ENCODE measurements around the gene SLC25A25.

The SLC25A25 gene

GRCh38 chr9:128096616-128097536 is 28.8 kb downstream of the SLC25A25 start:
- no peak for DNase-seq (ENCODE audit: low spot score)

GRCh38 chr9:128097543-128098296 is 29.7 kb downstream of the SLC25A25 start:
- no peak for DNase-seq (ENCODE audit: low spot score)

- DNase-seq (ENCODE audit: low spot score): peak; percentile 87
These were observed 30.5 kb downstream of the SLC25A25 start for GRCh38 chr9:128098297-128099230.

DNA sequence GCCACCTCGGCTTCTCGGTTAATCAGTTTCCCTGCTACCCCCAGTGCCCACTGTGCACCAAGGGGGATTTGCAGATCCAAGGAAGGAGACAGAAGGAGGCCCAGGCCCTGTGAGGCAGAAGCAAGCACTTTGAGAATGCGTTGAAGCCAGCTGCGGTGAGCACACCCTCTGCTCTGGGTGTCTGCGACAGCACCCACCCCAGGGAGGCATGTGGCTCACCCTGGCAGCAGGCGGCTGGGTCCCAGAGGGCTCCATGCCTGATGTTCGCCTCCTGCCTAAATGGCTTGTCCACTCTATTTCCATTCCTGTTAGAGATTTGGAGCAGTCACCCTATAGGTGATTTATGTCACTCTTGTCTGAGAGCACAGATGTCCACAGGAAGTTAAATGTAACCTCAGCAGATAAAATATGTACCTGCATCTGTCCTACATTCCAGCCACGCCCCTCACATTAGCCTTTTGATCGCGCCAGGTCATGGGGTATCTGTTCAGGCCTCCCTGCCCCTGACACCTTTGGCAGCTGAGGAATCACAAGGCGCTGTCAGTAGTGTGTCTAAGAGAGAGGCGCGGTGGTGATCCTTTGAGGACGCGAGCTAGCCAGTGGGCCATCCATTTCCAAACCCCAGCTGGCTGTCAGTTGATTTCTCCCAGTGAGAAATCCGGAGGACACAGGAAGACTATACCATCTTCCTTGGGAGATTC is 31.3 kb downstream of the SLC25A25 start:
- DNase-seq (ENCODE audit: low spot score): peak; percentile 51

- DNase-seq (ENCODE audit: low spot score): no peak
These were observed 32.0 kb downstream of the SLC25A25 start for GRCh38 chr9:128099932-128100491.

- no peak for DNase-seq (ENCODE audit: low spot score)
These were observed 32.5 kb downstream of the SLC25A25 start for GRCh38 chr9:128100581-128100980.

DNA sequence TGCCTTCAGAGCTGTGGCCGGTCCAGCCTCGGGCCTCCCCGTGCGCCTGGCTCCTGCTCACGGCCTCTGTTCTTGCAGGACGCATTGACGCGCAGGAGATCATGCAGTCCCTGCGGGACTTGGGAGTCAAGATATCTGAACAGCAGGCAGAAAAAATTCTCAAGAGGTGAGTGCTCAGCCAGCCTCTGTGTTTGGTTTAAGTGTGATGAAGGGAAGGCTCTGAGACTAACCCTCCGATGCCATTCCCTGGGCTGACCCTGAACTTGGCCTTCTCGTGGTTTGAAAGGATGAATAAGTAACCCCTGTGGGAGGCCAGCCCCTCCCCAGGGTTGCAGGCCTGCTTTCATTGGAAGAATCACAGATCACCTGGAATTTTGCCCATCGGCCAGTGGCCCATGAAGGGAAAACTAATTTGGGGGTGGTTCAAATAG is 33.2 kb downstream of the SLC25A25 start:
- no peak for DNase-seq (ENCODE audit: low spot score)

DNA sequence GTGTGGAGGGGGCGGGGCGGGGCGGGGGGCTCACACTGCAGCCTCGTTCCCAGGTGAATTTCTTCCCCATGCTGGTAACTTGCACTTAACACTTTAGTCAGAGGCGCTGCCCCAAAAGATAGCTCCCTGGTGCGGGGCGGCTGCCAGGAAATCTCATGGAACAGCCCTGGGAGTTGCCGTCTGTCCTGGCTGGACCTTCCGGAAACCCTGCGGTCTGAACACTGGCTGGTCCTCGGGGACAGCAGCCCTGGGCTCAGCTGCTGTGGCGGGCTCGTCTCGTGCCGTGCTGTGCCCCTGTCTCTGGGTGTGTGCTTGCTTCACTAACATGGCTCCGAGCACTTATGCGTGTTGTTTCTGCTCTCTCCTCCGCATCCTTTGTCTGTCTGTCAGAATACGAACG is 33.7 kb downstream of the SLC25A25 start:
- DNase-seq (ENCODE audit: low spot score): peak; percentile 42

- no peak for DNase-seq (ENCODE audit: low spot score)
These were observed 34.2 kb downstream of the SLC25A25 start for GRCh38 chr9:128102196-128102595.

DNA sequence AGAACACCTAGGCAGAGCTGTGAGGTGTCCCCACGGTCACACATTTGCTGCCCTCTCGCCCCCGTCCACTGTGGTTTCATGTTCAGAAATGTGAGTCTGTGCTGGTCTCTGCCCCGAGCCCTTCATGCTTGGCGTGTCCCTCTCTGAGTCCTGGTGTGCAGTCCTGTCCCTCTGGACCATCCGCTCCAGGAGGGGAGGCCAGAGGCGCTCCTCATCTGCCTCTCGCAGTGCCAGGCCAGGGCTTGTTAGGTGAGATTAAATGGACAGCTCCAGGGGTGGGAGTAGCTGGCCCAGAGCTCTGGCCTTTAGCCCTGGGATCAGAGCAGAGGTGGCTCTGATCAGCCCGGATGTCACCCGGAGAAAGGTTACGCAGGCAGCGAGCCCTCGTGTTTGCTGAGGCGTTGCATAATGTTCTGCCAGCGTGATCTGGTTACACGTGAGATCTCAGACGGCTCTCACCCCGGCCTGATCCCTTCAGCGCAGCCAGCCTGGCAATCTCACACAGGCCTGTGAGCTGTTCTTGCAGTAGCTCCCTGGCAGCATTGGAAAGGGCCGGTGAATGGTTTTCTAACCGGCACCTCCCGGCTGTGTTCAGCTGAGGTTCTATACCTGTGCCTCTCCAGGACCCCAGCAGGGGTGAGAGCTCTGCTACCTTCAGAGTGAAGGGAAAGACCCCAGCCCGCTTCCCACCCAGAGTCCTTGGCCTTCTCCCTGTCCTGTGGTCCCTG is 35.0 kb downstream of the SLC25A25 start:
- DNase-seq (ENCODE audit: low spot score): no peak

GRCh38 chr9:128103589-128103962 is 35.5 kb downstream of the SLC25A25 start:
- no peak for DNase-seq (ENCODE audit: low spot score)

DNA sequence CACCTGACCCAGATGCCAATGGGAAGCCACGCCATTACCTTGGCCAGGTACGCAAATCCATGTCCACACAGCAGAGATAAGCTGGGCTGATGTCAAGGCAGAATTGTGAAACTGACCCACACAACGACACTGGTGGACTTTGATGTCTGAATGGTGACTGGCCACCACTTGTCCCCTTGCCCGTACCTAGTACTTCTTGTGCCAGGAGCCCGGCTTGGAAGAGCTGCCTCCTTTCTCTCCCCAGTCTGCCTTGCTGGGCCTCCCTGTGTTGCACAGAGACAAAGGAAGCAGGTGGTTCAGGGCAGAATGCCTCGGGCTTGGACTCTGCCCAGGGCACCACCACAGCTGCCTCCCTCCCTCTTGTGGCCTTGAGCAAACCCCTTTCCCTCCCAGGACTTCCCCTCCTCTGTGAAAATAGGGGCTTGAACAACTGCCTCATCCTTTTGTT is 36.2 kb downstream of the SLC25A25 start:
- DNase-seq (ENCODE audit: low spot score): no peak

- DNase-seq (ENCODE audit: low spot score): no peak
These were observed 37.6 kb downstream of the SLC25A25 start for GRCh38 chr9:128105538-128106175.

GRCh38 chr9:128106181-128106939 is 38.3 kb downstream of the SLC25A25 start:
- no peak for DNase-seq (ENCODE audit: low spot score)

GRCh38 chr9:128106940-128107467 is 39.0 kb downstream of the SLC25A25 start:
- DNase-seq (ENCODE audit: low spot score): no peak

GRCh38 chr9:128107468-128108268 is 39.6 kb downstream of the SLC25A25 start:
- DNase-seq (ENCODE audit: low spot score): no peak

- no peak for DNase-seq (ENCODE audit: low spot score)
These were observed 40.4 kb downstream of the SLC25A25 start for GRCh38 chr9:128108269-128109049.

All from hepatic stellate cell (primary cell).